DND-41 (cell line): ENCODE data around the gene SSX2IP.

Experiments used
- ATAC-seq: fragments of 200-7000 bp; cut with Tn5 transposase; 3 replicates; pipeline ENCODE4 v1.9.1; 2021; ENCODE audit warnings: low read depth; ENCODE audit not compliant: insufficient read depth
- DNase-seq: peaks from one replicate; pipeline ENCODE4 v3.0.0-alpha.2; 2020
- H2AFZ ChIP-seq: 2 replicates; pipeline ENCODE4 v1.6.0; 2012; ENCODE audit warnings: low read depth, low read length
- H3K27ac ChIP-seq: 2 replicates; pipeline ENCODE4 v1.5.1; 2012; ENCODE audit warnings: low read length, inconsistent platforms
- H3K27me3 ChIP-seq: fragments of 200-600 bp; sonication (generic); 2 replicates; pipeline ENCODE4 v1.6.0; 2012; ENCODE audit warnings: low read length, mild to moderate bottlenecking, inconsistent platforms; ENCODE audit not compliant: insufficient read depth, poor library complexity
- H3K36me3 ChIP-seq: 2 replicates; pipeline ENCODE4 v1.5.1; 2012; ENCODE audit warnings: low read length, inconsistent platforms; ENCODE audit not compliant: insufficient read depth
- H3K4me1 ChIP-seq: 2 replicates; pipeline ENCODE4 v1.5.1; 2012; ENCODE audit warnings: mild to moderate bottlenecking, low read length; ENCODE audit not compliant: insufficient read depth
- H3K4me2 ChIP-seq: 2 replicates; pipeline ENCODE4 v1.6.0; 2012; ENCODE audit warnings: mild to moderate bottlenecking, moderate library complexity, low read length, inconsistent platforms; ENCODE audit not compliant: insufficient read depth
- H3K4me3 ChIP-seq, 2 experiments: fragments of 200-600 bp in 1 of 2; shearing (Covaris generic) in 1 of 2; 2 replicates each; pipeline ENCODE4 v1.5.1; 2012 to 2016; ENCODE audit warnings: inconsistent platforms in 2 of 2, low read length in 2 of 2, mild to moderate bottlenecking in 2 of 2, low read depth in 1 of 2, moderate library complexity in 1 of 2
- H3K79me2 ChIP-seq: 2 replicates; pipeline ENCODE4 v1.6.0; 2012; ENCODE audit warnings: low read length, inconsistent platforms; ENCODE audit not compliant: insufficient read depth
- H3K9ac ChIP-seq: 2 replicates; pipeline ENCODE4 v1.6.0; 2012; ENCODE audit warnings: low read depth, mild to moderate bottlenecking, inconsistent platforms, low read length, moderate library complexity
- H3K9me3 ChIP-seq: 2 replicates; pipeline ENCODE4 v1.5.1; 2012; ENCODE audit warnings: low read length, moderate library complexity, mild to moderate bottlenecking, inconsistent platforms; ENCODE audit not compliant: insufficient read depth, severe bottlenecking
- H4K20me1 ChIP-seq: 2 replicates; pipeline ENCODE4 v1.6.0; 2012; ENCODE audit warnings: low read length; ENCODE audit not compliant: insufficient read depth
- CTCF ChIP-seq: IDR thresholded peaks from 2 replicates; pipeline ENCODE4 v1.5.1; 2012; ENCODE audit warnings: borderline replicate concordance, low read length, moderate library complexity, mild to moderate bottlenecking; ENCODE audit not compliant: poor library complexity, severe bottlenecking; ENCODE audit errors: extremely low read depth
- EZH2 ChIP-seq: IDR thresholded peaks from 3 replicates; pipeline ENCODE4 v1.6.1; 2012; ENCODE audit warnings: borderline replicate concordance, low read depth, mild to moderate bottlenecking, moderate library complexity, low read length, inconsistent platforms; ENCODE audit not compliant: severe bottlenecking

Gene SSX2IP

DNA sequence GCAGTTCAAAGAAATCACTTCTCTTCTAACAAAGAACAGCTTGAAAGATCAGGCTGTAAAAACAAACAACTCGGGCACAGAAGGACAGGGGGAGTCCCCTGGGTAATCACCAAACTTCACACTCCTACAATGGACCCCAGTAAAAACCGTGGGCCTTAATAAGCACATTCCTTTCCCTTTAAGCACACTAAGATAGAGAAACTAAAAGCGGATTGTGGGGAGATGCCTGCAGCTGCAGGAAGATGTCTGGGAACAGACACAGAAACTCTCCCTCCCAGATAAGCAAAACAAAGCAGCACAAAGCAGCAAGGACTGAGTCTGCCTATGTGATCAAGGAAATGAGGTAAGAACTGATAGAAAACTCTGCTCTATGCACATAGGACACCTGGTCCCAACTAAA, 78.5 kb downstream of the SSX2IP start:
- H4K20me1 ChIP-seq: no peaks in the 10 kb centered on the region
- H3K4me2 ChIP-seq: no peak overlapping the region
- H3K4me3 ChIP-seq: no peak overlapping the region
- no peaks in the 10 kb centered on the region for H3K4me1 ChIP-seq
- H3K9ac ChIP-seq: no peak overlapping the region
- no peak overlapping the region for H2AFZ ChIP-seq
- no peaks in the 10 kb centered on the region for H3K79me2 ChIP-seq
- H3K27ac ChIP-seq: no peak overlapping the region
- ATAC-seq (no peak), DNase-seq (no peak)
- H3K36me3 ChIP-seq: no peaks in the 10 kb centered on the region
- no peak for TF ChIP-seq EZH2
- TF ChIP-seq CTCF: no peak
- peaks cover 24% of the 10 kb centered on the region for H3K9me3 ChIP-seq
- H3K27me3 ChIP-seq: no peaks in the 10 kb centered on the region

- TF ChIP-seq CTCF (no peak), EZH2 (no peak)
- no peak overlapping the region for H3K4me2 ChIP-seq
- no peak overlapping the region for H2AFZ ChIP-seq
- DNase-seq: no peak
- no peaks in the 10 kb centered on the region for H3K36me3 ChIP-seq
- no peaks in the 10 kb centered on the region for H3K79me2 ChIP-seq
- H4K20me1 ChIP-seq: no peaks in the 10 kb centered on the region
- no peak overlapping the region for H3K4me3 ChIP-seq
- H3K27me3 ChIP-seq: no peaks in the 10 kb centered on the region
- ATAC-seq: no peak
- no peak overlapping the region for H3K9ac ChIP-seq
- H3K4me1 ChIP-seq: no peaks in the 10 kb centered on the region
- no peak overlapping the region for H3K27ac ChIP-seq
- peaks cover 27% of the 10 kb centered on the region for H3K9me3 ChIP-seq
Observed at GRCh38 chr1:84611091-84611490, 79.2 kb downstream of the SSX2IP start.

- Histone ChIP-seq H3K27me3 (no peaks in the 10 kb centered on the region), H3K4me1 (no peaks in the 10 kb centered on the region), H3K9me3 (peaks cover 26% of the 10 kb centered on the region), H3K9ac (no peak overlapping the region), H3K4me2 (no peak overlapping the region), H3K27ac (no peak overlapping the region), H3K36me3 (no peaks in the 10 kb centered on the region), H2AFZ (no peak overlapping the region), H4K20me1 (no peaks in the 10 kb centered on the region), H3K4me3 (no peak overlapping the region), H3K79me2 (no peaks in the 10 kb centered on the region)
- TF ChIP-seq EZH2 (no peak), CTCF (no peak)
- DNase-seq (no peak), ATAC-seq (no peak)
Observed at GRCh38 chr1:84606977-84607376, 83.3 kb downstream of the SSX2IP start.

GRCh38 chr1:84605157-84605556, 85.1 kb downstream of the SSX2IP start:
- H3K4me1 ChIP-seq: no peaks in the 10 kb centered on the region
- no peaks in the 10 kb centered on the region for H3K36me3 ChIP-seq
- peaks cover 26% of the 10 kb centered on the region for H3K9me3 ChIP-seq
- H3K9ac ChIP-seq: no peak overlapping the region
- no peak overlapping the region for H3K4me3 ChIP-seq
- no peak overlapping the region for H2AFZ ChIP-seq
- ATAC-seq: no peak
- H3K79me2 ChIP-seq: no peaks in the 10 kb centered on the region
- no peak overlapping the region for H3K4me2 ChIP-seq
- no peaks in the 10 kb centered on the region for H4K20me1 ChIP-seq
- TF ChIP-seq CTCF (no peak), EZH2 (no peak)
- peak; percentile 19 for DNase-seq
- H3K27me3 ChIP-seq: no peaks in the 10 kb centered on the region
- H3K27ac ChIP-seq: no peak overlapping the region
